H1 (cell line): ENCODE data around the gene RAB29. TPM values are rescaled to one million over a fixed set of nuclear protein-coding genes. Genes with fewer than 3 reads are reported as not detected.

Experiments
- CTCF ChIA-PET: fragments of 300-600 bp; sonication (Branson Sonifier 250); formaldehyde crosslinking; loops from one replicate; lab custom pipeline; 2021; ENCODE audit not compliant: partially characterized antibody; lab: Charles Lee
- POLR2A ChIA-PET: fragments of 300-600 bp; sonication (Branson Sonifier 250); formaldehyde crosslinking; loops from one replicate; lab custom pipeline; 2021; ENCODE audit warnings: inconsistent platforms; ENCODE audit not compliant: partially characterized antibody; lab: Charles Lee
- DNase-seq, 2 experiments: peaks; one replicate each; pipeline versions ENCODE4 v3.0.0 to v3.0.0-alpha.2; 2010 to 2022; ENCODE audit warnings: low spot score in 2 of 2, low read depth in 1 of 2, mixed read lengths in 1 of 2
- FAIRE-seq: peaks from 2 replicates; lab custom pipeline; 2011; peaks lifted over from hg19 to GRCh38; lab: Jason Lieb, UNC
- H2AFZ ChIP-seq: 2 replicates; pipeline ENCODE4 v1.8.1; 2012; ENCODE audit warnings: low read length, inconsistent platforms
- H2AK5ac ChIP-seq: 2 replicates; pipeline ENCODE4 v1.6.1; 2013; ENCODE audit warnings: low read depth, low read length
- H2BK120ac ChIP-seq: replicated peaks from 2 replicates; pipeline ENCODE3; 2013; ENCODE audit warnings: low read depth, low read length, inconsistent platforms
- H2BK12ac ChIP-seq: 2 replicates; pipeline ENCODE4 v1.6.1; 2013; ENCODE audit warnings: low read depth, low read length
- H2BK15ac ChIP-seq: 2 replicates; pipeline ENCODE4 v1.6.1; 2013; ENCODE audit warnings: low read length
- H2BK20ac ChIP-seq: 2 replicates; pipeline ENCODE4 v1.6.1; 2013; ENCODE audit warnings: low read length
- H2BK5ac ChIP-seq: 2 replicates; pipeline ENCODE4 v1.6.1; 2013; ENCODE audit warnings: low read depth, low read length
- H3K14ac ChIP-seq: 2 replicates; pipeline ENCODE4 v1.6.1; 2013; ENCODE audit warnings: inconsistent platforms; ENCODE audit not compliant: insufficient read length
- H3K18ac ChIP-seq: 2 replicates; pipeline ENCODE4 v1.6.1; 2013; ENCODE audit warnings: low read length; ENCODE audit errors: extremely low read depth
- H3K23ac ChIP-seq: 2 replicates; pipeline ENCODE4 v1.6.1; 2013; ENCODE audit warnings: inconsistent platforms; ENCODE audit not compliant: insufficient read length
- H3K23me2 ChIP-seq: 2 replicates; pipeline ENCODE4 v1.6.1; 2013; ENCODE audit warnings: low read depth, low read length
- H3K27ac ChIP-seq: 2 replicates; pipeline ENCODE4 v1.6.1; 2011; ENCODE audit warnings: low read depth, low read length, inconsistent platforms
- H3K27me3 ChIP-seq, 4 experiments: replicated peaks in 1 of 4; 1 replicate in 1 of 4; 2 replicates in 3 of 4; pipeline versions ENCODE4 v1.6.1 to v1.8.1; 2011 to 2013; ENCODE audit warnings: low read length in 3 of 4, mild to moderate bottlenecking in 3 of 4, inconsistent platforms in 2 of 4, mixed read lengths in 2 of 4, moderate library complexity in 1 of 4; ENCODE audit not compliant: control insufficient read depth in 3 of 4, insufficient read depth in 3 of 4; ENCODE audit errors: extremely low read depth in 1 of 4
- H3K36me3 ChIP-seq, 4 experiments: 2 replicates each; pipeline versions ENCODE4 v1.6.1 to v1.8.1; 2011 to 2013; ENCODE audit warnings: mild to moderate bottlenecking in 4 of 4, low read length in 3 of 4, moderate library complexity in 2 of 4, control low read depth in 1 of 4, inconsistent platforms in 1 of 4; ENCODE audit not compliant: insufficient read depth in 4 of 4, control insufficient read depth in 2 of 4
- H3K4ac ChIP-seq: replicated peaks from 2 replicates; pipeline ENCODE3; 2013; ENCODE audit warnings: low read length, low read depth, mixed read lengths, inconsistent platforms; ENCODE audit not compliant: insufficient read length
- H3K4me1 ChIP-seq, 4 experiments: replicated peaks in 1 of 4; 1 replicate in 1 of 4; 2 replicates in 3 of 4; pipeline versions ENCODE4 v1.6.1 to v1.8.1; 2011 to 2013; ENCODE audit warnings: low read length in 3 of 4, inconsistent platforms in 2 of 4, mixed read lengths in 1 of 4; ENCODE audit not compliant: insufficient read depth in 4 of 4, control insufficient read depth in 3 of 4
- H3K4me2 ChIP-seq, 2 experiments: 2 replicates each; pipeline versions ENCODE4 v1.6.1 to v1.8.1; 2011 to 2013; ENCODE audit warnings: low read depth in 2 of 2, low read length in 2 of 2, control low read depth in 1 of 2, inconsistent platforms in 1 of 2, mild to moderate bottlenecking in 1 of 2; ENCODE audit not compliant: insufficient read depth in 1 of 2
- H3K4me3 ChIP-seq, 4 experiments: fragments of 200-600, 300-600 bp in 1 of 4; sonication (generic), shearing (Covaris generic), sonication (Bioruptor Twin) in 1 of 4; 2 replicates each; pipeline versions ENCODE4 v1.5.1 to v1.8.1; 2011 to 2016; ENCODE audit warnings: low read length in 4 of 4, low read depth in 3 of 4, control low read depth in 2 of 4, inconsistent platforms in 2 of 4, mild to moderate bottlenecking in 2 of 4, mixed read lengths in 1 of 4, moderate library complexity in 1 of 4; ENCODE audit not compliant: insufficient read depth in 2 of 4; ENCODE audit errors: extremely low read depth in 1 of 4
- H3K56ac ChIP-seq: replicated peaks from 2 replicates; pipeline ENCODE3; 2013; ENCODE audit warnings: low read depth, mild to moderate bottlenecking, mixed read lengths, low read length, inconsistent platforms; ENCODE audit not compliant: insufficient read length
- H3K79me1 ChIP-seq: 2 replicates; pipeline ENCODE4 v1.6.1; 2013; ENCODE audit warnings: low read depth, low read length, control low read depth
- H3K79me2 ChIP-seq, 2 experiments: 2 replicates each; pipeline versions ENCODE4 v1.6.1 to v1.8.1; 2012 to 2013; ENCODE audit warnings: low read length in 2 of 2, mild to moderate bottlenecking in 2 of 2, inconsistent platforms in 1 of 2; ENCODE audit not compliant: insufficient read depth in 2 of 2, control insufficient read depth in 1 of 2
- H3K9ac ChIP-seq, 4 experiments: replicated peaks in 1 of 4; 1 replicate in 1 of 4; 2 replicates in 3 of 4; pipeline versions ENCODE4 v1.6.1 to v1.8.1; 2011 to 2013; ENCODE audit warnings: low read depth in 3 of 4, low read length in 3 of 4, control low read depth in 2 of 4, mild to moderate bottlenecking in 2 of 4, moderate library complexity in 2 of 4, inconsistent platforms in 1 of 4; ENCODE audit errors: extremely low read depth in 1 of 4
- H3K9me3 ChIP-seq, 2 experiments: 2 replicates each; pipeline versions ENCODE4 v1.6.1 to v1.8.1; 2012 to 2013; ENCODE audit warnings: mild to moderate bottlenecking in 2 of 2, moderate library complexity in 2 of 2, control low read depth in 1 of 2, inconsistent platforms in 1 of 2, low read depth in 1 of 2, low read length in 1 of 2, mixed read lengths in 1 of 2; ENCODE audit not compliant: insufficient read depth in 2 of 2
- H4K20me1 ChIP-seq, 2 experiments: replicated peaks in 1 of 2; 2 replicates each; pipeline versions ENCODE3 to v1.8.1; 2011 to 2013; ENCODE audit warnings: inconsistent platforms in 2 of 2, low read length in 2 of 2, mild to moderate bottlenecking in 1 of 2; ENCODE audit not compliant: insufficient read depth in 2 of 2, control insufficient read depth in 1 of 2
- H4K5ac ChIP-seq: 2 replicates; pipeline ENCODE4 v1.6.1; 2013; ENCODE audit warnings: low read length, low read depth, mixed read lengths, inconsistent platforms; ENCODE audit not compliant: insufficient read length
- H4K8ac ChIP-seq: 2 replicates; pipeline ENCODE4 v1.8.0; 2013; ENCODE audit warnings: mild to moderate bottlenecking, moderate library complexity, low read length, inconsistent platforms; ENCODE audit not compliant: insufficient read depth; ENCODE audit errors: extremely low read depth
- H4K91ac ChIP-seq: replicated peaks from 2 replicates; pipeline ENCODE3; 2013; ENCODE audit warnings: low read length, mixed read lengths, inconsistent platforms; ENCODE audit not compliant: insufficient read length
- CEBPB ChIP-seq: IDR thresholded peaks from 2 replicates; pipeline ENCODE4 v1.6.1; 2012; ENCODE audit warnings: low read depth, low read length
- EP300 ChIP-seq, 2 experiments: IDR thresholded peaks; 1 replicate in 1 of 2; 2 replicates in 1 of 2; pipeline ENCODE4 v1.6.1; 2011 to 2012; ENCODE audit warnings: low read depth in 2 of 2, low read length in 2 of 2, mild to moderate bottlenecking in 2 of 2, borderline replicate concordance in 1 of 2, inconsistent platforms in 1 of 2, moderate library complexity in 1 of 2
- GABPA ChIP-seq: IDR thresholded peaks from 2 replicates; pipeline ENCODE4 v1.6.1; 2011; ENCODE audit warnings: mild to moderate bottlenecking, low read length, moderate library complexity, borderline replicate concordance; ENCODE audit not compliant: insufficient read depth
- HDAC2 ChIP-seq, 2 experiments: fragments of 300-600 bp in 1 of 2; sonication (generic) in 1 of 2; IDR thresholded peaks; 2 replicates each; pipeline ENCODE4 v1.6.1; 2011 to 2012; ENCODE audit warnings: low read depth in 2 of 2, low read length in 2 of 2, mild to moderate bottlenecking in 2 of 2, moderate library complexity in 2 of 2, borderline replicate concordance in 1 of 2, inconsistent platforms in 1 of 2
- polyA plus RNA-seq, 7 experiments: library from polyadenylated mRNA; depleted of rRNA in 3 of 7; stranded (reverse) in 5 of 7; unstranded in 2 of 7; fragments of >200 nt in 5 of 7; fragments of 200-250 nt in 2 of 7; gene quantifications; 1 replicate in 5 of 7; 2 replicates in 1 of 7; 4 replicates in 1 of 7; pipeline versions ENCODE4 v1.2.1 to v1.2.3, GENCODE V29; 2011 to 2013; ENCODE audit warnings: missing spikeins in 2 of 7, mixed read lengths in 2 of 7
- total RNA-seq: library from RNA; stranded (reverse); fragmentation: NEBNext Ultra II Directional; extraction: Animal tissue kit (Norgen Biotek cat#: 25700); gene quantifications from 2 replicates; pipeline ENCODE4 v1.2.1, GENCODE V29; 2021

The RAB29 gene
- total and polyA plus RNA-seq, 2 of the 8 experiments (the other 6 are each of a cell fraction or from before 2014, with no cell fraction given): 10.1 to 17.3 TPM

DNA sequence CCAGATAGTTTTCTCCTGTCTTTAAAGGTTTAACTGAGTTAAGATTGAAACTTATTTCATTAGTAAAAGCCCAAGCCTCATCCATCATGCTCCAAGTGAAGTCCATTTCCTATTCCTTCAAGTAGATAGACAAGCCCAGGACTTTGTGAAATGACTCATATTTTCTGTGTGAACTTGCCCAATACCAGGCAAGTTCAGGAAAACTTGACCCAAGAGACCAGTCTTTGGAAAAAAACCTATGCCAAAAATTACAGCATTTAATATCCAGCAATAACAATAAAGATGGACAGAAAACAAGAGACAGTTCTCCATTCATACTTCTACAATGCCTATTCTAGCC lies 405 bp upstream of the RAB29 start:
- Histone ChIP-seq H3K18ac (no peak overlapping the region), H4K5ac (no peak overlapping the region), H2BK12ac (no peak overlapping the region), H3K4me1 (peaks cover 0 to 7% (median 5%) of the 10 kb centered on the region in 4 experiments; a peak in 4 of 7 replicates), H3K36me3 (no peaks in the 10 kb centered on the region), H3K14ac (no peak overlapping the region), H2BK120ac (no peak overlapping the region), H3K9me3 (no peaks in the 10 kb centered on the region), H2BK20ac (no peak overlapping the region), H3K56ac (no peak overlapping the region), H4K91ac (no peak overlapping the region), H3K23ac (no peak overlapping the region), H2BK15ac (no peak overlapping the region), H3K79me1 (no peaks in the 10 kb centered on the region), H3K4me3 (peak overlapping the region in 1 of 4 experiments; percentile 84; a peak in 4 of 8 replicates), H4K20me1 (no peaks in the 10 kb centered on the region), H3K4me2 (peak overlapping the region; percentile 89 to 90; a peak in 3 of 4 replicates), H4K8ac (no peak overlapping the region), H3K79me2 (no peaks in the 10 kb centered on the region), H3K4ac (no peak overlapping the region), H3K23me2 (peaks cover 6% of the 10 kb centered on the region), H3K27me3 (peaks cover 2 to 11% (median 9%) of the 10 kb centered on the region in 4 experiments; a peak in 6 of 7 replicates), H3K9ac (no peak overlapping the region), H2AFZ (no peak overlapping the region), H2BK5ac (no peak overlapping the region), H2AK5ac (no peak overlapping the region), H3K27ac (no peak overlapping the region)
- TF ChIP-seq HDAC2 (IDR thresholded peaks at IDR 0.05; ENCODE audit: borderline replicate concordance in 1 of 2, low read depth in 2 of 2, low read length in 2 of 2) (no peak), CEBPB (no peak), GABPA (no peak), EP300 (IDR thresholded peaks at IDR 0.05; ENCODE audit: borderline replicate concordance in 1 of 2, low read depth in 2 of 2, low read length in 2 of 2) (no peak)
- ChIA-PET POLR2A (interaction anchor here (2.1 kb wide), 1 partner anchor 12 kb away, joined by 7 read pairs; no protein-coding TSS in a partner anchor), CTCF (interaction anchor here (1.2 kb wide), 2 partner anchors 9 to 715 kb away, joined by 3 read pairs; no protein-coding TSS in a partner anchor)
- no peak for DNase-seq
- no peak for FAIRE-seq
